Germinal center (tissue), 1 donor: ENCODE results near the gene GJC1.
A peak's percentile ranks its signal among the peaks of the same experiment; 100 is the strongest.
"Not testable (repeated sequence)": the region's sequence is repeated elsewhere in the genome, so short reads cannot be mapped to it uniquely, and the experiment has no call there.

Source experiments
- DNase-seq: peaks from one replicate; pipeline ENCODE4 v3.0.0; 2012; ENCODE audit warnings: mixed read lengths, low spot score

GJC1 gene

GRCh38 chr17:44760474-44761308 is 69.4 kb downstream of the GJC1 start:
- no peak for DNase-seq

- DNase-seq, result no peak
Observed at GRCh38 chr17:44759916-44760243, 70.2 kb downstream of the GJC1 start.

GRCh38 chr17:44759086-44759915 is 70.8 kb downstream of the GJC1 start:
- DNase-seq, result no peak

DNA sequence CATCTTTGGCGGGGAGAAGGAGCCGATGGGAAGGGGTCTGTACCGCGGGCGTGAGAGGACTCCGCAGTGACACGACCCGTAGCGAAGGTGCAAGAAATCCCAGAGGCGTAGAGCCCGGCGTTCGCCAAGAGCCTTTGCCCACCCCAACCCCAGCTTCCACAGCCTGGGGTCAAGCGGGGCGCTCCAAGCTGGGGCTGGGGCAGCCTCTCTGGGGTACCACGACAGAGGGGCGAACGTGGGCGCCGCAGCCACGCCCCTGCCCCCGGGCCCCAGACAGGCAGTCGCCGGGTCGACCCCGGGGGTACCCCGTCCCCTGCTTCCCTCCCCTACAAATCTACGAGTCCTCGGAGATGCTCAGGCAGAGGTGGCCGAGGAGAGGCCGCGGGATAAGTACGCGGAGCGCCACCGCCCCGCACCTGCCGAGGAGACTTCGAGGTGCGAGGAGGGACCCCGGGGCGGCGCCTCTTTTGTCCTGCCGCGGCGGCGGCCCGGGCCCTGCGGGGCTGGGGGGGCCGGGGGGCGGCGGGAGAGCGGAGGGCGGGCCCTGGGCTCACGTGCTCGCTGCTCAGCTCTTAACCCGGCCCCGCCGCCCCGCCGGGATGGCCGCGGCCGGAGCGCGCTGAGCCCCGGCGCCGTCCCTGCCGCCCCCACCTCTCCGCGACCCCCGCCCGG is 71.5 kb downstream of the GJC1 start, which contains the start of gene ADAM11:
Gene ADAM11, plus strand, starts transcription at position 575 of the 672 bp plus-strand sequence. CDS start 212 bp downstream, outside the sequence.
- DNase-seq, result peak; percentile 38

DNA sequence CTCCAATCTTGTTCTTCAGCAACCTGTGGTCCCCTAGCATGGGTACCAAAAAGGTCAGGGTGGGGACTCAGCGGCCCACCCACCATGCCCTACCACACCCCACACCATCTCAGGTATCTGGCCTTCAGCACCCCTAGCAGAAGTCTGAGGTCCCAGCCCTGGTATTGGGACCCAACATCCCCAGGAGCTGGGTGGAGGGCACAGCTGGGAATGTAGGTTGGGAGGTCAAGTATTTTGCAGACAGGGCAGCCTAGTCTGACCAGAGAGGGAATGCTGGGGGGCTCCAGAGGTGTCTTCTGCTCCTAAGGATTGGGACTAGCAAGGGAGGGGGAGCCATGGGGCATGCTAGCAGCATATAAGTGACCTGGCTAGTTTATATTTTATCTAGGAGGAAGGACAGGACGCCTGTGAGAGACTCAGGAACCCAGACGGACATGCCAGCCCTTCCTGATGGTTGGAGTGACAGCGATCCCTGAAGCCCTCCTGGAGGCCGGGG is 72.1 kb downstream of the GJC1 start:
- no peak for DNase-seq

DNA sequence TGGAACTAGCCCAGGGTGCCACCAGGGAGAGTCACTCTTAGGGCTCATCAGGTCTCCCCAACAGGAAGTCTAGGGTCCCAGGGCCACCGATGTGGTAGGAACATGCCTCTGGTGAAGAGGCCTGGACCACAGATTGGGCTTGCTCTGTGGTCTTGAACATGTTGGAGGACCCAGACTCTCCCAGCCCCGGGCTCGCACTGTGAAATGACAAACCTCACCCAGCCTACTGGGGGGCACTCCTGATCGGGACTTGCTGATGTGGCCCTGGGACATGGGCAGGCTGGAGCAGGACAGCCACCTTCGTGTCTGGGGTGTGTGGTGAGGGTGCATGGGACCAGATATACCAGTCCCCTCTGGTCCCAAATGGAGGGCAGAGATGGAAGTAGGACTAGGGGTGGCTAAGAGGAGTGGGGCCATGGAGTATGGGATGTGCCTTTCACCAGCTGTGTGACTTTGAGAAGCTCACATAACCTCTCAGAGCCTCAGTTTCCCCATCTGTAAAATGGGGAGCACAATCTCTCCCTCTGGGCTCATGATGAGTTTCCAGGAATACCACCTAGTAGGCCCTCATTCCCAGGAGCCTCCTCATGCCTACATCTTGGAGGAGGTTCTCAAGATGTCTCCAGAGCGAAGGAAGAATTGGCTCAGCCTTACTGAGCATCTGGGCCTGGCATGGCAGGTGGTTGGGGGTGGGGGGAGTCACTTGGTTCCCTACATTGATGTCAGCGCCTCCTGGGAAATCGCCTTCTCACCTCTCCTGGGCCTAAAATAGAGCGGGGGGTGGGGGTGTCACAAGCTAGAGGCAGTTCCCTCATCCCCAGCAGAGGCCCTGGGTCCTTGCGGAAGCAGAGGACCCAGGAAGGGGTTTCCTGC is 72.8 kb downstream of the GJC1 start:
- no peak for DNase-seq

- not testable (repeated sequence) for DNase-seq
Observed at GRCh38 chr17:44755180-44755579, 74.9 kb downstream of the GJC1 start.

GRCh38 chr17:44754276-44754675 is 75.8 kb downstream of the GJC1 start:
- no peak for DNase-seq

GRCh38 chr17:44752953-44753861 is 76.9 kb downstream of the GJC1 start:
- no peak for DNase-seq

DNA sequence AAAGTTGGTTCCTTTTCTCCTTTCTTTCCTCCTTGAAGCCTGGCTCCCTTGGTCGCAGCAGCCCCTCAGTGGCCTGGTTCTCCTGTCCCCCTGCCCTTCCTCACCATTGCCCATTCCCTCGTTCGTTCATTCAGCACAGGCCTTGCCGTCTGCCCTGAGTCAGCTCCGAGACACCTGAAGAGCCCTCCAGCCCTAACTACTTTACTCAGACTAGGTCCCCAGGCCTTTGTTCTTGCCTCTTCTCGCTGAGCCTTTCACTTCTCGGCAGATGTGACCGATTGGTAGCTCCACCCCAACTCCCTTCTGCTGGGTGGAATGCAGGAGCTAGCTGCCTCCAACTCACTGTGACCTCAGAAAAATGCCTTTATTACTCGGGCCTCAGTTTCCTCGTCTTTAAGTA is 78.3 kb downstream of the GJC1 start:
- no peak for DNase-seq

DNA sequence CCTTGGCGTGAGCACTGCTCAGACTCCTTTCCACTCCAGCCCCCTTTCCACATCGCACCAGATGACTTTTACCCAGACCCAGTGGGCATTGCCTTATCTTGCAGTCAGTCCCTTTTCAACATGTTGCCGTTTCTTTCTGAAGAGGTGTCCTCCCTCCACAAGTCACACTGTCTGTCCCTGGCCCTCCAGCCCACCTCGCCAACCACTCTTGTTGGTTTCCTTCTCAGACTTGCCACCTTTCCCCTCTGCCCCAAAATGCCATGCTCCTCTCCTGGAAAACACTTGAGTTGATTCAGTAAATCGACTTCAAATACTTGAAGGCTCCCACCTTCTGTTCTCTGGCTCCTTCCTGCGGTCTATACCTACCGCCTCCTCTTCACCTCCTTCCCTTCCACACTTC is 78.8 kb downstream of the GJC1 start:
- no peak for DNase-seq

GRCh38 chr17:44749980-44750318 is 80.1 kb downstream of the GJC1 start:
- DNase-seq, result no peak

DNA sequence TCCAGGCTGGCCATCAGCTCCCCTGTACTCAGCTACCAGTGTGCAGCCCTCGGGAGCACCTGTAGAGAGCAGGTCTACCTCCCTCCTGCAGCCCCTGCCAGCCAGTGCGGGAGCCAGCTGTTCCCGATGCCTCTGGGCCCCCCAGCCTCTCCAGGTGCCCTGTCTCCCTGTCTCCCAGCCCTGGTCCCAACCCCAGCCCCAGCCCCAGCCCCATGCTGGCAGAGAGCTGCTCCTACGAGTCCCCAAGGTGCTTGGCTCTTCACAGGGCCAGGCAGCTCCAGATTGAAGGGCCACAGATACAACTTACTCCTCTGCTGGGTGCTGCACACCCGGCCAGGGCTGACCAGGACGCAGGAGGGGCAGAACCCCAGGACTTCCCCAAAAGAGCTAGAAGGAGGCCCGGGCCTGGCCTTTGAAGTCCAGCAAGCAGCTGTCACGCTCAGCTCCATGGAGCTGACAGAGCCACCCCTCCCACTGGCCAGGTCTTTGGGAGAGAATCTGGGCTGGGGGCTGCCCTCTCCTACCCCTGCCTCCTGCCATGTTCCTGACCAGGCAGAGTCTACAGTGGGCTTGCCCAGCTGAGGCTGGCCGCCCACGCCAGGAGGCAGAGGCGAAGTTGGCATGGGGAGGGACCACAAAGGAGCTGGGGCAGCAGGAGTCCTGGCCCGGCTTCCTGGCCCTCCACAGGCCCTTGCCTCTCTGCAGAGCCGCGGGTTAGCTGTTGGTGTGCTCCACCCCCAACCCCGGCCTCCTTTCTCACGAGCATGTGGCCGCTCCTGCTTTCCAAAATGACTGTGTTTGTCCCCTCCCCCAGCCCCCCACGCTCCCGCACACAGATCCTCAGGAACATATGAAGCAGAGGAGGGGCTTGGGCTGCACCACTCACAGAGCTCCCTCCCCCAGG is 80.8 kb downstream of the GJC1 start:
- DNase-seq, result no peak
